ENCODE measurements around the gene LYZL1.

LYZL1 gene

GRCh38 chr10:29266641-29267040 lies 22.2 kb upstream of the LYZL1 start:
- ChIA-PET CTCF (no interaction called here), POLR2A (no interaction called here)
- DNase-seq (ENCODE audit: low read depth, low spot score), result no peak
- no peak for TF ChIP-seq CTCF (IDR thresholded peaks at IDR 0.05; ENCODE audit: insufficient read depth, low read length, missing control alignments)
- no peak overlapping the region for H3K4me3 ChIP-seq (ENCODE audit: low read depth, low read length)

- POLR2A ChIA-PET, result no interaction called here
- DNase-seq (ENCODE audit: low read depth, low spot score), result no peak
- H3K4me3 ChIP-seq (ENCODE audit: low read depth, low read length), result no peak overlapping the region
Observed at GRCh38 chr10:29268011-29268410, 20.9 kb upstream of the LYZL1 start.

GRCh38 chr10:29269486-29269885 lies 19.4 kb upstream of the LYZL1 start:
- POLR2A ChIA-PET, result no interaction called here
- CTCF ChIA-PET, result no interaction called here
- DNase-seq (ENCODE audit: low read depth, low spot score), result no peak
- H3K4me3 ChIP-seq (ENCODE audit: low read depth, low read length), result no peak overlapping the region
- TF ChIP-seq CTCF (IDR thresholded peaks at IDR 0.05; ENCODE audit: insufficient read depth, low read length, missing control alignments), result no peak

More at GRCh38 chr10:29268011-29268410, 20.9 kb upstream of the LYZL1 start:
- no peak for TF ChIP-seq CTCF (IDR thresholded peaks at IDR 0.05; ENCODE audit: insufficient read depth, low read length, missing control alignments)
- CTCF ChIA-PET, result no interaction called here

GRCh38 chr10:29270883-29271282 lies 18.0 kb upstream of the LYZL1 start:
- POLR2A ChIA-PET, result no interaction called here
- H3K4me3 ChIP-seq (ENCODE audit: low read depth, low read length), result no peak overlapping the region
- CTCF ChIA-PET, result interaction anchor here (1.5 kb wide), 1 partner anchor 34 kb away, joined by 4 read pairs; no protein-coding TSS in a partner anchor
- DNase-seq (ENCODE audit: low read depth, low spot score), result no peak
- no peak for TF ChIP-seq CTCF (IDR thresholded peaks at IDR 0.05; ENCODE audit: insufficient read depth, low read length, missing control alignments)

GRCh38 chr10:29271877-29272276 lies 17.0 kb upstream of the LYZL1 start:
- ChIA-PET POLR2A (no interaction called here), CTCF (no interaction called here)
- H3K4me3 ChIP-seq (ENCODE audit: low read depth, low read length), result no peak overlapping the region
- no peak for TF ChIP-seq CTCF (IDR thresholded peaks at IDR 0.05; ENCODE audit: insufficient read depth, low read length, missing control alignments)
- no peak for DNase-seq (ENCODE audit: low read depth, low spot score)

DNA sequence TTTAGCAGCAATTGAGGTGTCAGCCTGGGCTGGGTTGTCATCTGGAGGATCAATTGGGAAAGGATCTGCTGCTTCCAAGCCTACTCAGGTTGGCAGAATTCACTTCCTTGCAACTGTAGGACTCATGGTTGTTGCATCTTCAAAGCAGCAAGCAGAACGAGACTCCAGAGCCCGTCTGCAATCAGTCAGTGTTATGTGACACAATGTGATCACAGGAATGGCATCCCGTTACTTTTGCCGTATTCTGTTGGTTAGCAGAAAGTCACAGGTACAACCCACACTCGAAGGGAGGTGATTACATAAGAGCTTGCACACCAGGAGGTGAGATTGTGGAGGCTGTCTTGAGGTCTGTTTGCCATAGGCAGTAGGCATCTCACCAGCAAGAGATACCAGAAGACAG lies 15.4 kb upstream of the LYZL1 start:
- ChIA-PET CTCF (interaction anchor here (1.0 kb wide), 1 partner anchor 16 kb away, joined by 3 read pairs; no protein-coding TSS in a partner anchor), POLR2A (interaction anchor here (0.5 kb wide), 1 partner anchor 357 kb away, joined by 4 read pairs; no protein-coding TSS in a partner anchor)
- TF ChIP-seq CTCF (IDR thresholded peaks at IDR 0.05; ENCODE audit: insufficient read depth, low read length, missing control alignments), result no peak
- DNase-seq (ENCODE audit: low read depth, low spot score), result no peak
- H3K4me3 ChIP-seq (ENCODE audit: low read depth, low read length), result no peak overlapping the region

Measured in AG04449 (cell line).